K562 (cell line): ENCODE data around the gene ITGA11. TPM values are rescaled to one million over a fixed set of nuclear protein-coding genes. Genes with fewer than 3 reads are reported as not detected.

Experiments
- ATAC-seq: fragments of 200-7000 bp; cut with Tn5 transposase; 3 replicates; pipeline ENCODE4 v1.9.1; 2020; ENCODE audit warnings: moderate library complexity
- BruUV-seq: library from RNA; stranded (reverse); fragments of 400-500 nt; replicated peaks from 2 replicates; lab custom pipeline; 2021; lab: Mats Ljungman, UMichigan
- CTCF ChIA-PET: fragments of 300-600 bp; formaldehyde crosslinking; extraction: SDS; loops from one replicate; lab custom pipeline; 2021; ENCODE audit warnings: low intra/inter-chr PET ratio; lab: Yijun Ruan, JAX
- POLR2A ChIA-PET: fragments of 300-600, 350-650 bp; sonication (Branson Sonifier 250); formaldehyde crosslinking; extraction: SDS; loops from one replicate; lab custom pipeline; 2021; ENCODE audit warnings: antibody characterized with exemption, inconsistent platforms; lab: Yijun Ruan, JAX
- DNase-seq, 4 experiments: peaks; one replicate each; pipeline versions ENCODE4 v3.0.0 to v3.0.0-alpha.2; 2011 to 2018; ENCODE audit warnings: low spot score in 3 of 4, mixed read lengths in 3 of 4; ENCODE audit errors: extremely low read depth in 1 of 4
- FAIRE-seq: peaks from 2 replicates; lab custom pipeline; 2011; peaks lifted over from hg19 to GRCh38; lab: Jason Lieb, UNC
- H2AFZ ChIP-seq: 2 replicates; pipeline ENCODE4 v1.6.0; 2011; ENCODE audit warnings: low read depth, low read length, control low read depth, inconsistent platforms
- H3K27ac ChIP-seq: fragments of 200-600 bp; 3 replicates; pipeline ENCODE4 v1.8.0; 2011; ENCODE audit warnings: low read depth, mild to moderate bottlenecking, control low read depth, inconsistent platforms, low read length, moderate library complexity, mixed read lengths; ENCODE audit errors: extremely low read depth
- H3K27me3 ChIP-seq, 2 experiments: fragments of 300-600 bp in 1 of 2; 2 replicates in 1 of 2; 3 replicates in 1 of 2; pipeline versions ENCODE4 v1.6.0 to v1.8.0; 2011; ENCODE audit warnings: inconsistent platforms in 2 of 2, low read length in 2 of 2, mild to moderate bottlenecking in 1 of 2, mixed read lengths in 1 of 2, moderate library complexity in 1 of 2; ENCODE audit not compliant: control insufficient read depth in 2 of 2, insufficient read depth in 2 of 2
- H3K36me3 ChIP-seq: fragments of 300-600 bp; 3 replicates; pipeline ENCODE4 v1.8.0; 2011; ENCODE audit warnings: mild to moderate bottlenecking, low read length, inconsistent platforms; ENCODE audit not compliant: control insufficient read depth, insufficient read depth
- H3K4me1 ChIP-seq, 2 experiments: fragments of 200-600 bp in 1 of 2; replicated peaks in 1 of 2; 2 replicates in 1 of 2; 3 replicates in 1 of 2; pipeline versions ENCODE4 v1.5.1 to v1.8.0; 2011; ENCODE audit warnings: inconsistent platforms in 2 of 2, low read length in 2 of 2, mild to moderate bottlenecking in 1 of 2, mixed read lengths in 1 of 2, moderate library complexity in 1 of 2; ENCODE audit not compliant: control insufficient read depth in 2 of 2, insufficient read depth in 2 of 2
- H3K4me2 ChIP-seq: 2 replicates; pipeline ENCODE4 v1.6.1; 2011; ENCODE audit warnings: low read length, control low read depth, inconsistent platforms, mixed read lengths; ENCODE audit not compliant: insufficient read depth
- H3K4me3 ChIP-seq: fragments of 200-600 bp; sonication (generic), shearing (Covaris generic); 2 replicates; pipeline ENCODE4 v1.5.1; 2016; ENCODE audit warnings: control low read depth, inconsistent platforms
- H3K79me2 ChIP-seq: fragments of 200-600 bp; 3 replicates; pipeline ENCODE4 v1.8.0; 2011; ENCODE audit warnings: low read length, inconsistent platforms; ENCODE audit not compliant: control insufficient read depth, insufficient read depth
- H3K9ac ChIP-seq, 2 experiments: 2 replicates each; pipeline versions ENCODE4 v1.6.0 to v1.6.1; 2011; ENCODE audit warnings: low read depth in 2 of 2, low read length in 2 of 2, control low read depth in 1 of 2, inconsistent platforms in 1 of 2, mild to moderate bottlenecking in 1 of 2, mixed read lengths in 1 of 2; ENCODE audit not compliant: insufficient read depth in 1 of 2
- H3K9me1 ChIP-seq: one replicate; pipeline ENCODE4 v1.6.0; 2011; ENCODE audit warnings: inconsistent platforms, mild to moderate bottlenecking, low read length, moderate library complexity; ENCODE audit not compliant: control insufficient read depth, insufficient read depth
- H3K9me3 ChIP-seq: replicated peaks from 2 replicates; pipeline ENCODE4 v1.5.1; 2011; ENCODE audit warnings: low read depth, low read length, inconsistent platforms; ENCODE audit not compliant: control insufficient read depth, insufficient read depth
- H4K20me1 ChIP-seq: replicated peaks from 2 replicates; pipeline ENCODE4 v1.6.1; 2011; ENCODE audit warnings: low read length, inconsistent platforms, mixed read lengths; ENCODE audit not compliant: control insufficient read depth, insufficient read depth
- DDX20 ChIP-seq: fragments of 450-650 bp; IDR thresholded peaks from 2 replicates; pipeline ENCODE4 v1.6.1; 2016; ENCODE audit warnings: missing genetic modification characterization, low read depth, mild to moderate bottlenecking, missing compliant biosample characterization, moderate library complexity
- PCBP2 ChIP-seq: fragments of 200-400 bp; formaldehyde crosslinking; IDR thresholded peaks from 2 replicates; pipeline ENCODE4 v1.6.1; 2018; ENCODE audit warnings: low read length, low read depth, mild to moderate bottlenecking, moderate library complexity; ENCODE audit not compliant: poor library complexity, severe bottlenecking
- RBM17 ChIP-seq: fragments of 200-400 bp; formaldehyde crosslinking; IDR thresholded peaks from 2 replicates; pipeline ENCODE4 v1.6.1; 2017; ENCODE audit warnings: low read depth, mild to moderate bottlenecking, low read length, borderline replicate concordance
- RBM25 ChIP-seq: fragments of 200-400 bp; formaldehyde crosslinking; IDR thresholded peaks from 2 replicates; pipeline ENCODE4 v1.6.1; 2018; ENCODE audit warnings: low read length, low read depth, moderate library complexity; ENCODE audit not compliant: severe bottlenecking
- SLC30A9 ChIP-seq: fragments of 250-450 bp; sonication (Bioruptor Pico); IDR thresholded peaks from 2 replicates; pipeline ENCODE4 v1.8.0; 2022; ENCODE audit warnings: mild to moderate bottlenecking, moderate library complexity
- SMC3 ChIP-seq: conservative IDR thresholded peaks from 2 replicates; pipeline ENCODE4 v1.6.1; 2011; ENCODE audit warnings: low read depth, low read length, improper control_type of control experiment; ENCODE audit not compliant: insufficient read depth
- TGIF2 ChIP-seq: sonication (generic); formaldehyde crosslinking; IDR thresholded peaks from 2 replicates; pipeline ENCODE4 v1.8.1; 2022; ENCODE audit warnings: mild to moderate bottlenecking, missing genetic modification reagents, moderate library complexity
- TRIM28 ChIP-seq: fragments of 450-650 bp; IDR thresholded peaks from 2 replicates; pipeline ENCODE4 v1.6.1; 2017
- ZNF316 ChIP-seq: fragments of 450-650 bp; IDR thresholded peaks from 2 replicates; pipeline ENCODE4 v1.6.1; 2016
- WGBS: fragments of 100-300 bp; shearing (Covaris generic); methylation state at CpG from one replicate; pipeline ENCODE4 v1.1.6; 2016; ENCODE audit warnings: low coverage, mixed read lengths; ENCODE audit not compliant: insufficient coverage; ENCODE audit errors: missing lambda C conversion rate; 5-methylcytosine and 5-hydroxymethylcytosine counted together
- in situ Hi-C: fragments of 300-500 bp; cut with MboI; formaldehyde crosslinking; loops from 4 replicates; pipeline ENCODE4 v1.15.0; 2018; ENCODE audit warnings: inconsistent platforms, mixed read lengths
- intact Hi-C: fragments of 100-400 bp; cut with micrococcal nuclease; formaldehyde crosslinking; loops from 2 replicates; pipeline ENCODE4 v1.14.2; 2022
- polyA plus RNA-seq, 8 experiments: library from polyadenylated mRNA; depleted of rRNA in 4 of 8; stranded (reverse) in 5 of 8; unstranded in 3 of 8; fragments of >200 nt; fragmentation: Nextera tagmentation in 2 of 8; fragmentation: Illumina TruSeq in 1 of 8; extraction: Ambion mirVana in 2 of 8; extraction: Trizol in 1 of 8; gene quantifications; 2 replicates each; pipeline versions ENCODE4 v1.2.1 to v1.2.3, GENCODE V29; 2011 to 2014; ENCODE audit warnings: inconsistent platforms in 1 of 8, missing spikeins in 1 of 8
- total RNA-seq, 7 experiments: library from RNA; depleted of rRNA in 6 of 7; stranded (reverse); fragments of >200 nt in 6 of 7; fragmentation: Illumina TruSeq in 2 of 7; extraction: Trizol in 2 of 7; gene quantifications; 2 replicates each; pipeline versions ENCODE4 v1.2.1 to v1.2.3, GENCODE V29; 2011 to 2021; ENCODE audit warnings: low replicate concordance in 1 of 7
- TF ChIP-seq, protein P1 (sequence below), 2 experiments: fragments of 450-650 bp; IDR thresholded peaks; 2 replicates each; pipeline ENCODE4 v1.6.1; 2016

Gene ITGA11
- total and polyA plus RNA-seq, 9 of the 15 experiments (the other 6 are each of a cell fraction or from before 2014, with no cell fraction given): 0.01 TPM; not detected in 8

DNA sequence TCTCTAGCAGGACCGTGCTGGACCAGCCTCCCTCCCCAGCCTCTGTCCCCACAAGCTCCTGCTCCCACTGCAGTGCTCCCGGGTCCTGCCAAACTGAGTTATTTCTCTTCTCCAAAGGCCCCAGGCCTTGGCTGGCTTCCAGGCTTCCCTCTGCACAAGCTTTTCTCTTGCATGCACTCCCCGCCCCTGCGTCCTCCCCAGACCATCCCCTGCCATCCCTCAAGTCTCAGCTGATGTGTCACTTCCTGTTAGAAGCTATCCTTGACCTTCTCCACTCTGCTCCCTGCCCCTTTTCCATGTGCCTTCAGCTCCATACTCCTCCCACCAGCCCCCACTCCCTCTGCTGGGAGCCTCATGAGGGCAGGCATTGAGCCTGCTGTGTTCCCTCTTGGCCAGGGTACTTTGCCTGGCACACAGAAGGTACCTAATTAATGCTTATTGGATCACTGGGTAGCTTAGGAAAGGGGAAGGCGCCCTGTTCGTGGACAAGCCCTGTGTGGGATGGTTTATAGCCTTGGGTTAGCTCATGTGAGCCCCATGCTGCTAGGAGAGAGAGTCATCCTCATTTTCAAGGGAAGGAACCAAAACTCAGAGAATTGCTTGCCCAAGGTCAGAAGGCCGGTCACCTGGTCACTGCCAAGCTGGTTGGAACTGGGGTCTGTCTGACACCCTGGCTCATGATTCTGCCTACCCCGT is 98.0 kb downstream of the ITGA11 start:
- TF ChIP-seq ZNF316 (0 out of 2 replicates have a peak, but pooled peaks have one; percentile 37), RBM25 (no peak)
- Histone ChIP-seq H3K9me1 (no peaks in the 10 kb centered on the region), H4K20me1 (peaks cover 2% of the 10 kb centered on the region; the same call in 1 of the 2 replicates), H3K4me2 (no peak overlapping the region), H3K9ac (no peak overlapping the region), H2AFZ (no peak overlapping the region), H3K79me2 (no peaks in the 10 kb centered on the region), H3K36me3 (no peaks in the 10 kb centered on the region), H3K4me1 (no peaks in the 10 kb centered on the region; a peak in 1 of 5 replicates), H3K9me3 (no peaks in the 10 kb centered on the region), H3K4me3 (no peak overlapping the region), H3K27me3 (peaks cover 28 to 80% of the 10 kb centered on the region in 2 experiments), H3K27ac (no peak overlapping the region)
- POLR2A ChIA-PET: interaction anchor here (0.7 to 1.8 kb wide), 2 partner anchors 11 to 19 kb away, joined by 5 read pairs; no protein-coding TSS in a partner anchor
- CTCF ChIA-PET: no interaction called here
- DNase-seq: no peak
- intact Hi-C loops (no loop called here), in situ Hi-C loops (no loop called here)
- BruUV-seq: no TSS peak
- ATAC-seq: no peak
- FAIRE-seq: no peak
- WGBS: under 1% methylated on average over 8 of the region's 8 CpGs

DNA sequence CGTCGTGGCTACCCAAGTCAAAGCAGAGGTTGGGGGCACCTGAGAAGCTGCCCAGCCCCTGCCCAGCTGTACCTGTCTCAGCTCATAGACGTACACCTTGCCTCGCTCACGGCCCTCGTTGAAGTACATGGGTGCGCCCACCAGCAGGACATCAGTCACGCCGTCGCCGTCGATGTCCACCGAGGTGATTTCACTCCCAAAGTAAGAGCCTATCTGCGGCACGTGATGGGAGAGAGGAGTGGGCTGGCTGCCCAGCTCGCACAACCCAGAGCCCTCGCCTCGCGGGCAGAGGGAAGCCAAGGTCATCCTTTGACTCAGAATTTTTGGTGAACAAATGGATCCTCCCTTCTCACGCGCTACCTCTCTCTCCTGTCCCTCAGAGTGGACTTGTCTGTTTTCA is 99.7 kb downstream of the ITGA11 start:
- H3K4me3 ChIP-seq: no peak overlapping the region
- intact Hi-C loops (no loop called here), in situ Hi-C loops (no loop called here)
- BruUV-seq: no TSS peak
- no peaks in the 10 kb centered on the region for H3K9me1 ChIP-seq
- H3K79me2 ChIP-seq: no peaks in the 10 kb centered on the region
- no peak overlapping the region for H3K9ac ChIP-seq
- H3K4me1 ChIP-seq: no peaks in the 10 kb centered on the region; a peak in 1 of 5 replicates
- DNase-seq (no peak), FAIRE-seq (no peak), ATAC-seq (no peak)
- H2AFZ ChIP-seq: no peak overlapping the region
- WGBS: 1% methylated on average over 21 of the region's 21 CpGs
- peaks cover 29 to 76% of the 10 kb centered on the region in 2 experiments for H3K27me3 ChIP-seq
- peaks cover 2% of the 10 kb centered on the region; the same call in 1 of the 2 replicates for H4K20me1 ChIP-seq
- no peaks in the 10 kb centered on the region for H3K36me3 ChIP-seq
- ChIA-PET CTCF (no interaction called here), POLR2A (no interaction called here)
- H3K27ac ChIP-seq: no peak overlapping the region
- no peak overlapping the region for H3K4me2 ChIP-seq
- H3K9me3 ChIP-seq: no peaks in the 10 kb centered on the region
- no peak for TF ChIP-seq TRIM28
- TF ChIP-seq PCBP2: no peak
- TF ChIP-seq RBM17: no peak
- no peak for TF ChIP-seq SLC30A9 (CRISPR knock-in tag)
- TF ChIP-seq DDX20 (tag): no peak
- no peak for TF ChIP-seq TGIF2 (CRISPR knock-in tag)
- TF ChIP-seq SMC3: no peak
- TF ChIP-seq, protein P1, sequence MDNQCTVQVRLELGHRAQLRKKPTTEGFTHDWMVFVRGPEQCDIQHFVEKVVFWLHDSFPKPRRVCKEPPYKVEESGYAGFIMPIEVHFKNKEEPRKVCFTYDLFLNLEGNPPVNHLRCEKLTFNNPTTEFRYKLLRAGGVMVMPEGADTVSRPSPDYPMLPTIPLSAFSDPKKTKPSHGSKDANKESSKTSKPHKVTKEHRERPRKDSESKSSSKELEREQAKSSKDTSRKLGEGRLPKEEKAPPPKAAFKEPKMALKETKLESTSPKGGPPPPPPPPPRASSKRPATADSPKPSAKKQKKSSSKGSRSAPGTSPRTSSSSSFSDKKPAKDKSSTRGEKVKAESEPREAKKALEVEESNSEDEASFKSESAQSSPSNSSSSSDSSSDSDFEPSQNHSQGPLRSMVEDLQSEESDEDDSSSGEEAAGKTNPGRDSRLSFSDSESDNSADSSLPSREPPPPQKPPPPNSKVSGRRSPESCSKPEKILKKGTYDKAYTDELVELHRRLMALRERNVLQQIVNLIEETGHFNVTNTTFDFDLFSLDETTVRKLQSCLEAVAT (IDR thresholded peaks at IDR 0.05): no peak
